ENCODE measurements around the gene CSF2.

CSF2 gene

GRCh38 chr5:132070460-132071337 is 2.9 kb upstream of the CSF2 start:
- no peak for DNase-seq

GRCh38 chr5:132071338-132071707 is 2.3 kb upstream of the CSF2 start:
- DNase-seq: no peak

DNA sequence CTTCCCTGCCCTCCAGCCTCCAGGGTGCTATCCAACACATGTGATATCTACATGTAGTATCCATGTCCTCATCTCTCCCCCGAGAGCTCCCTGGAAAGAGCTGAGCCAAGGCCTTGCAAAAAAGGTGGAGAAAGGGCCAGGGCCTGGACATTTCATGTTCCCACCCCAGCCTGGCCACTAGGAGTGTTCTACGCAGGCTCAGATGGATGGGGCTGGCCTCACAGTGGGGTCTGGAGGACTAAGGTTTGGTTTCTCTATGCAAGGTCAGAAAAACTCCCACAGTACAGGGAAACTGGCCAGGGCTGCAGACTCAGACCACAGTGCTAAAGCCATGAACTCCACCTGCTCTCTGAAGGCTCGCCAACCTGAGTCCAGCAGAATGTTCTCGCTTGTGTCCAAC is 1.5 kb upstream of the CSF2 start:
- no peak for DNase-seq

DNA sequence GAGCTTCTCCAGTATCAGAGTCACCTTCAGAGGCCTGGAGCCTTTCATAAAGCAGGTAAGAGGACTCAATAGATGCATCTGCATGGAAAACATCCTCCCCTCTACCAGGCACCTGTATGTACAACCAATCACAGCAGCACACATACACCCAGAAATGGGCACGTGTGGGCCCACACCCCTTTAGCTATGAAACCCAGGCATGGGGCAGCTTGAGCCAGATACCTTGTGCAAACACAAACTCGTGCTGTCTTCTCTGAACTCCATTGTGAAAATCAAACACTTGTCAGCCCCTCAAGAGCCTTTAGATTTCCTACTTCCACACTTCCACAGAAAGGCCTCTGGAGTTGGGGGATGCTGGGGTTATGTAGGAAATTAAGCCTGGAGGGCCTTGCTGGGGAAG is 1.1 kb upstream of the CSF2 start:
- no peak for DNase-seq

- no peak for DNase-seq
Measured at GRCh38 chr5:132074091-132074771, 642 bp downstream of the CSF2 start.

GRCh38 chr5:132074772-132075718 is 1.5 kb downstream of the CSF2 start:
- DNase-seq: no peak

DNA sequence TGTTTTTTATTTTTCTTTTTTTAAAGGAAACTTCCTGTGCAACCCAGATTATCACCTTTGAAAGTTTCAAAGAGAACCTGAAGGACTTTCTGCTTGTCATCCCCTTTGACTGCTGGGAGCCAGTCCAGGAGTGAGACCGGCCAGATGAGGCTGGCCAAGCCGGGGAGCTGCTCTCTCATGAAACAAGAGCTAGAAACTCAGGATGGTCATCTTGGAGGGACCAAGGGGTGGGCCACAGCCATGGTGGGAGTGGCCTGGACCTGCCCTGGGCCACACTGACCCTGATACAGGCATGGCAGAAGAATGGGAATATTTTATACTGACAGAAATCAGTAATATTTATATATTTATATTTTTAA is 2.1 kb downstream of the CSF2 start:
- DNase-seq: no peak

GRCh38 chr5:132076202-132076830 is 2.7 kb downstream of the CSF2 start:
- DNase-seq: no peak

DNA sequence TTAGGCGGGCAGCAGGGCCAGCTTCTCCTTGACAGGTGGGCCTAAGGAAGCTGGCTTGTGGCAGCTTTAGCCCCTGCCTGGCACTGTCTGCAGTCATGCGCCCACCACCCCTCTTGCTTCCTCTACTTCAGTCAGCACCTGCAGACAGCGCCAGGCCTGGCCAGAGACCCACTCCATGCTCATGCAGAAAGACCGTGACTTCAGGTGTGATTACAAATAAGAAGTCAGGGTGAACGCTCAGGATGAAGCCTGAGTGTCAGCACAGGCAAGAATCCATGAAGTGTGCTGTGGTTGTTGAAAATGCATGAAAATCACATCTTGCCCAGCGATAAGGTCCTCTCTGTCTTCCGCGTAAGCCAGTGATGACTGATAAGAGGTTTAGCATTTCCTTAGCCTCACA is 3.4 kb downstream of the CSF2 start:
- DNase-seq: no peak

DNA sequence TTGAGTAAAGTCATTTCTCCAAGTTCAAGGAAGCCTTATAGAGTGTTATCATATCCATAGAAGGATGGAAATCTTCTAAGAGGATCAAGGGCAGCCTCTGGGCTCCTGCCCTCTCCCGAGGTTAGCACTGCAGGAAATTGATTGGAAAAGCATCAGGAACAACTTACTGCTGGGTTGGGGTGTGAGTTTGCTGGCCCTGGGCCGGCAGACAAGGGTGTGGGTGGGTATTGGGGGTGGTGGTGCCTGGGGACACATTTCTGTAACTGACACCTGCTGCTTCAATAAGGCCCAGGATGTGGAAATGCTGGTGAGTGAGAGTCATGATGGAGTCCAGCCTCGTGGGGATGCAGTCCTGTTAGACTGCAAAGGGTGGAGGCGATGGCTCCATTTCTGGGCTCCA is 5.5 kb downstream of the CSF2 start:
- DNase-seq: no peak

DNA sequence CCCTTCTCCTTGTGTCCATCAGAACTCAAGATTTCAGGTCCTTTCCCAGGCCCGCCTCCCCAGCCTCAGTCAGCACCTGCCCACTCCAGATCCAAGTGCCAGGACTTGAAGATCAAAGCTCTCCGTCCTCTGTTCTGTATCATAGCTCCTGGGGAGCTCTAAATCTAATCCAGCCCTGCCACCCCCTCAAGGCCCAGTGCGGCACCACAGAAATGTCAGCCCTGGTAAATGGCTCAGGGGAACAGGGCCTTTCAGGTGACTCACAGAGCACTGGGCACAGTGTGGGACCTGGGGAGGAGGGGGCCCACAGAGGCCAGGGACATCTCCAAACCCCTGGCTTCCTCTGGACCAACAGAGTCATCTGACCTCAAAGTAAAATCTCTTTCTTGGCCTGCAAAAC is 6.0 kb downstream of the CSF2 start:
- no peak for DNase-seq

DNA sequence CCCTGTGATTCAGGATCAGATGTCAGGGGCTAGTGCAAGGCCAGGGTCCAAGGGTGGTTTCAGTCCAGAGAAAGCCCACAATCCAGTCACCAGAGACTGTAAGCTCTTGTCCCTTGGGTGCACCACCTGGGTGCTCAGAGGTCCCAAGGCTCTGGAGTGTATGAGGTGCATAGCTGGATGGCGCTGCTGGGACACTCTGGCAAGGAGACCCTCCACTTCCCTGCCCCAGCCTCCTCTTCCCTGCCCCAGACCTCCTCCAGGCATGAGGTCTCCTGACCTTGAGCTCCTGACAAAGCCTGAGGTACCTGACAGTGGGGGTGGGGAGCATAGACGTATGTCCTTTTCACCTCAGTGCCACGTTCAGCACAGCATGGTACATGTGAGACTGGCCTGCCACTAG is 7.0 kb downstream of the CSF2 start:
- DNase-seq: no peak

DNA sequence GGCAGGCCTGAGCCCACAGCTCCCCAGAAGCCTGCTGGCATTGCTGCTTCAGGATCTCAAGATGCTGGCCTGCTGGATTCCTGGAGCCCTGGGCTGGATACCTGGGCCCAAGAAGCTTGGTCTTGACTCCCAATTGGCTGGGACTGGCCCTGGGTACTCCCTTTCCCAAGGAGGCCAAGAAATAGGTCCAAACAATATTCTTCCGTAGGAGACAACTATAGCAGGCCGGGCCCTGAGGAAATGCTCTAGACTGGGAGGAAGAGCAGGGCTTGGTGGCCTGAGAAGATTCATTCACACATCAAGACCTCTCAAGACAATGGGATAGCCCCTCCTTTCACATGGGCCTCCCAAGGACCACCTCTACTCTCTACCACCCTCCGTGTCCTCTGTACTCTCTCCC is 7.9 kb downstream of the CSF2 start:
- no peak for DNase-seq

DNA sequence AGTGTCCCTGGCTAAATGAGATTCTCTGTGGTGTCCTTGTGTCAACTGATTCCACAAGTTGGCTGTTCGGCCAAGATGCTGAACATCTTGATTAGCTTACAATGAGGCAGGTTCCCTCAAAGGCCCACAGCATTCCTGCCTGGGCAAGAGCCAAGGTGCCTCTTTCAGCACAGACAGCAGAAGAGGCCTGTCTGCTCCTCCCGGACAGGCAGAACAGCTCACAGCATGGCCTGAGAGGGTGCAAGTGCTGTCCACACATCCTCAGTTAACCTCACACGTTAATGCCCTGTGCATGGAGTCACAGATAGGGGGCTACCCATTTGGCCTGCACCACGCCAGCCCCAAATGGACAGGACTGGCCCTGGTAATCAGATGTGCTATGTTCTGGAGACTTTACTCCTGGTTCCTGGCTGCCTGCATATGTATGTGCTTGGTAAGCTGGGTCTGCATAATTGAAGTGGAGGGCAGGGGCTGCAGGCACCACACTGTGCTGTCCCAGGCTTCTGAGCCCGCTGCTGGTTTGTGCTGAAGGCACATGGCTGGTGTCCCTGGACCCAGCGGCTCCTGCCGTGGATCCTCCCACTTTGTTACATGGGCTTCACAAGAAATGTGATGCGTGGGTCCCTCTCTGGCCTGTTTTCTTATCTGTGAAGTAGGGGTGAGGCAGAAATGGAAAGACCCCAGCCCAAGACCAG is 8.9 kb downstream of the CSF2 start:
- DNase-seq: no peak

DNA sequence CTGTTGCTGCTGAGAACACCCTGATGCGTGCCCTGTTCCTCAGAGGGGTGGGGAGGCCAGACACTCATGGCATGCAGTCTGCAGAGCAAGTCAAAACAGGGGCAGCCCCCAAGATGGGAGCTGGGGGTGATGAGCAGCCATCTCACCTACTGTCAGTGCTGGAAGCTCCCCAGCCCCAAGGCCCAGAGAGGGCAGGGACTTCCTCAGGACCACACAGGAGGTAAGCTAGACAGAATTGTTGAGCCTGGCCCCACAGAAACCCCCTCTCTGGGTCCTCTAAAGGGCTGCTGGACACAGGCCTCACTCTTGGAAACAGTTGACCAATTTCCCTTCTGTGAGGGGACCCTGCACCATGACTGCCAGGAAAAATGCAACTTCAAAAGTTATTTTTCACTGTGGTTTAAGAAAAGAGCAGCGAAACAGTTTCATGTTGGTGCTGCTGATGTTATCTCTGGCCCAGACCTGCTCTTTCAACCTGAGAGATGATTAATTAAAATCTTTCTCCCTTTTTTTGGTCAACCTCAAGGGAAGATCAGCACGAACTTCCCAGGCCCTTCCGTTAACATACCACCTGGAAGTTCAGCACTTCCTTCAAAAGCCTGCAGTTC is 9.6 kb downstream of the CSF2 start:
- no peak for DNase-seq

DNA sequence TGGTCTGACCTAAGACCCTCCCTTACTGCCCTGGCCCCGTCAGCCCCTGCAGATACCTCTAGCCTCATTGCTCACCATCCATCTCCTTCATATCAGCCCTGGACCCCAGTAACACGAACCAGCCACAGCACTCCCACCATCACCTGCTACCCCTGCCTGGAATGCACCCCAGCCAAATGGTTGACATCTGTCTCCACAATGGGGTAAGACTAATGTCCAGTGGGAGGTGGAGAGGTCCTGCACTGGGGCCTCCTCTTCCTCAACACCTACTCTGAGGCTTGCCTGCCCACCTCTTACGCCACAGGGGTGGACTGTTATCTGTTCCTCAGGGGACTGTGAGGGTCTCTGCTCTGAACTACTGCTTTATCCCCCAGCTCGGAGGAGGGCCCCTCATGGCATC is 12.1 kb downstream of the CSF2 start:
- no peak for DNase-seq

DNA sequence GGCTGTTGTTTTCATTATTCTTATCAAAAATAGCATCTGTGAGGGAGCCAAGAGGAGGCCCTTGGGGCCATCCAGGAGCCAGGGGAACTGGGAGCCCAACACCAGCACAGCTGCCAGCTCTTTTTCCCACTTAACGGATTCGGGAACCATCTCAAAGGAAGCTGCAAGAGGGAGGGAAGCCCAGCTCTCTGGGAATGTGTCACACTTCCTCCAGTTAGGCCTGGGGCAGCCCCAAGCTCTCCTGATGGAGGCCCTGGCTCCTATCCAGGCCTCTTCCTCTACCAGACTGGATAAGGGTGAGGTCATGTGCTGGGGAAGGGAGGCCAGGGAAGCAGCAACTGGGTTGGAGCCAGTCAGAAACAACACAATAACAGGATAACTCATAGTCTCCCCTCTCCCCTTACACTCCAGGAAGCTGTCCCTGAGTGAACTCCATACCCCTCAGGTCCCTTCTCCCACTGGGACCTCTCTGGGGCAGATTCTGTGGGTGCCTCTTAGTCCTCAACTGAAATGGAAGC is 12.7 kb downstream of the CSF2 start:
- peak; percentile 0 for DNase-seq

GRCh38 chr5:132087176-132087575 is 13.6 kb downstream of the CSF2 start:
- DNase-seq: no peak

GRCh38 chr5:132087661-132088060 is 14.1 kb downstream of the CSF2 start:
- no peak for DNase-seq

- DNase-seq: no peak
Measured at GRCh38 chr5:132089363-132089762, 15.8 kb downstream of the CSF2 start.

DNA sequence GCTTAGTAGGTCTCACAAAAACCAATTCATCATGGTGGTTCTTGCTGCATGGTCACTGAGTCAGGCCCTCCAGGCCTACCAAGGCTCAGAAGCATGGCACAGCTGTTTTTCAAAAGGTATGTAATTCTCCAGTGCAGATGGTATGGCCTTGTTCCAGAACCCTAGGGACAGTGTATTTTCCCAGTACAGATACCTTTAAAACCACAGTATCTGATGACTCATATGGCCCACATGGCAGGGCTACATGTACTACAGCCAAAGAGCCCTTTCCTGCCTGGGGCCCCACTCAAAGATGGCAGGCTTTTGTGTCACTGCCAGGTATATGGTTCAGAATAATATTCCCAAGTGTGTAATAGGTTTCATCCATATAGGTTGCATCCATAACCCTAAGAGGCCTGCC is 16.5 kb downstream of the CSF2 start:
- DNase-seq: no peak

GRCh38 chr5:132093271-132093670 is 19.7 kb downstream of the CSF2 start:
- no peak for DNase-seq
